NCI-H1930 (cell line): ENCODE results near the gene OR2AT4.
"Not testable (repeated sequence)": the region's sequence is repeated elsewhere in the genome, so short reads cannot be mapped to it uniquely, and the experiment has no call there.

Experiments used
- DNase-seq, 2 experiments: peaks; one replicate each; lab custom pipeline; 2025; lab: John Stamatoyannopoulos, UW

Gene OR2AT4

GRCh38 chr11:75096456-75097172 lies at the start of gene OR2AT4:
Gene OR2AT4 (minus strand): TSS chr11:75096876.
- no peak for DNase-seq

GRCh38 chr11:75145972-75146519 lies 49.4 kb upstream of the OR2AT4 start:
- no peak for DNase-seq

GRCh38 chr11:75145196-75145971 lies 48.7 kb upstream of the OR2AT4 start:
- DNase-seq: no peak

GRCh38 chr11:75144716-75145014 lies 48.0 kb upstream of the OR2AT4 start:
- DNase-seq: no peak

GRCh38 chr11:75143420-75143731 lies 46.7 kb upstream of the OR2AT4 start:
- no peak for DNase-seq

- DNase-seq: no peak
These were observed 46.2 kb upstream of the OR2AT4 start for GRCh38 chr11:75142714-75143419.

- DNase-seq: no peak
These were observed 44.5 kb upstream of the OR2AT4 start for GRCh38 chr11:75141166-75141565.

GRCh38 chr11:75140269-75141138 lies 43.8 kb upstream of the OR2AT4 start:
- DNase-seq: peak; percentile 19 to 57

- no peak for DNase-seq
These were observed 39.0 kb upstream of the OR2AT4 start for GRCh38 chr11:75135651-75136050.

- DNase-seq: no peak
These were observed 38.5 kb upstream of the OR2AT4 start for GRCh38 chr11:75135021-75135650.

- no peak for DNase-seq
These were observed 37.3 kb upstream of the OR2AT4 start for GRCh38 chr11:75133976-75134375.

GRCh38 chr11:75132080-75132479 lies 35.4 kb upstream of the OR2AT4 start:
- no peak for DNase-seq

GRCh38 chr11:75126564-75126963 lies 29.9 kb upstream of the OR2AT4 start:
- no peak for DNase-seq

GRCh38 chr11:75118577-75118976 lies 21.9 kb upstream of the OR2AT4 start:
- no peak for DNase-seq

- DNase-seq: no peak
These were observed 17.8 kb upstream of the OR2AT4 start for GRCh38 chr11:75114465-75114864.

GRCh38 chr11:75113030-75113429 lies 16.4 kb upstream of the OR2AT4 start:
- DNase-seq: no peak

- no peak for DNase-seq
These were observed 15.5 kb upstream of the OR2AT4 start for GRCh38 chr11:75112200-75112599.

GRCh38 chr11:75107187-75107586 lies 10.5 kb upstream of the OR2AT4 start:
- DNase-seq: no peak

GRCh38 chr11:75105967-75106681 lies 9.4 kb upstream of the OR2AT4 start:
- not testable (repeated sequence) for DNase-seq

GRCh38 chr11:75105462-75105925 lies 8.8 kb upstream of the OR2AT4 start:
- DNase-seq: peak in 1 of 2 experiments; percentile 8
